HG03108 (cell line): ENCODE data around the gene RINL.
"Not testable (repeated sequence)": the region's sequence is repeated elsewhere in the genome, so short reads cannot be mapped to it uniquely, and the experiment has no call there.

Experiments used
- ATAC-seq: cut with Tn5 transposase; IDR thresholded peaks from one replicate; pipeline ENCODE4 v1.9.1; 2021; ENCODE audit warnings: moderate library complexity; ENCODE audit not compliant: unreplicated experiment

The RINL gene

DNA sequence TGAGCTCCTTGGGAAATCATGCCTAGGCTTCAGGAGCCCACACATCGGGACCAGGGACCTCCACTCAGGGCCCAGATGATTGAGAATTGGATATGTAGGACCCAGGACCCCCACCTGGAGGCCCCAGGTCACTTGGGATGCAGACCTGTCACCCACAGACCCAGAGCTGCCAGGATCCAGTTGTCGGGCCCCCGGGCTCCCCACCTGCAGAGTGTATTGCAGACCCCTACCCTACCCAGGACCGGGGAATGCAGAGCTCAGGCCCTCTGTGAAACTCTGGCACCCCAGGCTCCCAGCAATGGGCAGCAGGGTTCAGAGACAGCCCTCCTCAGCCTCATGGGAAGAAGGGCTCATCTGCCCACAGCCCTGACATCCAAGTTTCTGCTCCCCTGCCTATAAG, 27.5 kb upstream of the RINL start:
- ATAC-seq: no peak

DNA sequence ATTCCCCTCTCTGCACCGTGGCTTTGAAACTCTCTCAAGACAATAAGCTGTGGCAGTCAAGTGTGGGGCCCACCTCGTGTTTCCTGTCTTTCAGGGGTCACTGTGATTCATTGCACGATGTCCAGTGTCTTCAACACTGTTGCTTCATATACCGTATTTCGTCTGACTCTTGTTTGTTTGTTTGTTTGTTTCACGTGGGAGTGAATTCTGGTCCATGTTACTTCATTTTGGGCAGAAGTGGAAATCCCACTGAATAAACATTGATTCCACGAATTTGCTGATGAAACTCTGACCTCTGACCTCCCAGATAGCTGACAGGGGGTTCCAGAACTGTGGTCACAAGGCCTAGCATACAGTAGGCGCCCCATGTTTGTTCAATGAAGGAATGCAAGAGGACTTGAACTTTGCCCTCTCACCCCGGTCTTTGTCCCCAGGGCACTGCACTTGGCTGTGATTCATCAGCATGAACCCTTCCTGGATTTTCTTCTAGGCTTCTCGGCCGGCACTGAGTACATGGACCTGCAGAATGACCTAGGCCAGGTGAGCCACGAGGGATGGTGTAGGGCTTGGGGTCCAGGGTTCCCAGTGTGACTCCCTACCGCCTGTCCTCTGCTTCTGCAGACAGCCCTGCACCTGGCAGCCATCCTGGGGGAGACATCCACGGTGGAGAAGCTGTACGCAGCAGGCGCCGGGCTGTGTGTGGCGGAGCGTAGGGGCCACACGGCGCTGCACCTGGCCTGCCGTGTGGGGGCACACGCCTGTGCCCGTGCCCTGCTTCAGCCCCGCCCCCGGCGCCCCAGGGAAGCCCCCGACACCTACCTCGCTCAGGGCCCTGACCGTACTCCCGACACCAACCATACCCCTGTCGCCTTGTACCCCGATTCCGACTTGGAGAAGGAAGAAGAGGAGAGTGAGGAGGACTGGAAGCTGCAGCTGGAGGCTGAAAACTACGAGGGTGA, 26.8 kb upstream of the RINL start:
- no peak for ATAC-seq

- no peak for ATAC-seq
These were observed 23.6 kb upstream of the RINL start for GRCh38 chr19:38901683-38902082.

DNA sequence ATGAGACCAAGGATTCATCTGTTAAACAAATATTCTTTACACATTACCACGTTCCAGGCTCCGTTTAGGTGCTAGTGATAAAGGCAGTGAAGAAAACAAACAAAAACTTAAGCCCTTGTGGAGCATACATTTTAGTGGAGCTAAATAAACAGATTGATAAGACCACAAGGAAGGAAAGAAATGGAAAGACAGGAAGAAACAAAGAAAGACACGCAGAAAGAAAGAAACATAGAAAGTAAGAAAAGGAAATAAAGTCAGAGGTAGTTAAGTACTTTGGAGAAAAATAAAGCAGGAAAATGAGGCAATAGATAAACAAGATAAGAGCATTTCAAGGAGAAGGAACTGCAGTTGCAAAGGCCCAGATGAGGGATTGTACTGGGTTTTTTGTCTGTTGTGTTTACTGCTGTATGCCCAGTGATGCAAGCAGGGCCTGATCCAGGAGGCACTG, 22.7 kb upstream of the RINL start:
- ATAC-seq: no peak

- no peak for ATAC-seq
These were observed 22.1 kb upstream of the RINL start for GRCh38 chr19:38900202-38900629.

DNA sequence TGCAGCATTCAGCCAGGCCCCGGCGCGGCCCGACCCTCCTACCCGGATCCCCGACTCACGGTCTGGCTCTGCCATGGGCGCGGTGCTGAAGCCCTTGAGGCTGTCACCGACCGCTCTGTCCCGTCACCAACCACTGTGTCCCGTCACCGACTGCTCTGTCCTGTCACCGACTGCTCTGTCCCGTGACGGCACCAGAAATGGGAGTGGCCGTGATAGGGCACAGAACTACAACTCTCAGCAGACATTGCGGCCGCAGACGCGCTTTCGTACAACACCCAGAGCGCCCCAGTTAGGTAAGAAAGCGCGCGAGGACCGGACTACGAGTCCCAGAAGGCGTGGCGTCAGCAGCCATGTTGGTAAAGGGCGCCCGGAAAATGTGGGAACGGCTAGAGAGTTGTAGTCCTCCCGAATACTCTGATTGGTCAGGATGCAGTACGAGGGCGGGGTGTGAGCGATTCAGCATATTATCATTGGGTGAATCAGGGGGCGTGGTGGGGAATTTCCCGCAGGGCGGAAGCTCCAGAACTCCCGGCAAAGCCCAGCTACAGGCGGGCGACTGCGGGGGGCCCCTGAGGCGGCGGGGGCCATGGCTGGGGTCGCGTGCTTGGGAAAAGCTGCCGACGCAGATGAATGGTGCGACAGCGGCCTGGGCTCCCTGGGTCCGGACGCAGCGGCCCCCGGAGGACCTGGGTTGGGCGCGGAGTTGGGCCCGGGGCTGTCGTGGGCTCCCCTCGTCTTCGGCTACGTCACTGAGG, 21.5 kb upstream of the RINL start, which contains the start of the genes NFKBIB and SIRT2:
Gene NFKBIB (plus strand): TSS at position 523 of the 755 bp plus-strand sequence. CDS start 64 bp downstream, at position 587.
Gene SIRT2 (minus strand): TSS at position 172 of the 755 bp plus-strand sequence. CDS start 97 bp downstream, at position 75.
- peak; percentile 91 for ATAC-seq

GRCh38 chr19:38898788-38899446, 20.8 kb upstream of the RINL start:
- ATAC-seq: no peak

GRCh38 chr19:38894968-38895367, 16.9 kb upstream of the RINL start:
- ATAC-seq: no peak

DNA sequence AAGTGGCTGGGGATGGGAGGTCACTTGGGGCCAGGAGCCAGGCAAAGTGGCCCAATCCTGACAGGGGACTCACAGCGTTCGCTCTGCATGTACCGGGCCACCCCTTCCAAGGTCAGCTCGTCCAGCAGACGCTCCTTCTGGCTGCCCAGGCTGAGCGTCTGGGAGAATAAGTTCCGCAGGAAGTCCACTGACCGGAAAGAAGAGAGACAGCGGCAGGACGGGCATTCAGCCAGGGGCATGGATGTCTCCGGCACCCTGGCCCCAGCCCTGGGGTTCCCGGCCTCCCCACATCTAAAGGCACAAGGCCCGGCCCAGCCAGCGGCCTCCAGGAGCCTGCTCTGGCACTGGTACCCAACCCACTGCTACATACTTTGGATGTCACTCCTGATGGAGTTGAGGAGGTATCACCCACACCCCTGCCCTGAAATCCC, 15.3 kb upstream of the RINL start:
- ATAC-seq: no peak

GRCh38 chr19:38892841-38893240, 14.8 kb upstream of the RINL start:
- ATAC-seq: no peak

DNA sequence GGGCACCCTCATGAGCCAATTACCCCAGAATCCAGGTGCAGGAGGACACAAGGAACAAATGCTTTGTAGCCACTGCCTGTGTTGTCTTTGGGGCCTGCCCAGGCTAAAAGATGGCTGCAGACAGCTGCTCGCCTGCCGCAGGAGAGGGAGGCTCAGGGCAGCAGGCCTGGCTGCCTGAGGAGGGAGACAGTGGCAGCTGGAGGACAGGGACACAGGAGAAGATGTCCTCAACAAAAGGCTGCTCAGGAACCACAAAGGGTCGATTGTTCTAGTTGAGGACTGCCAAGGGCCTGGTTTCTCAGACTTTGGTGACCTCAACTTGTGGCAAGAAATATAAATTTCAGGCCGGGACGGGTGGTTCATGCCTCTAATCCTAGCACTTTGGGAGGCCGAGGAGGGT, 13.7 kb upstream of the RINL start:
- no peak for ATAC-seq

GRCh38 chr19:38890686-38891085, 12.6 kb upstream of the RINL start:
- no peak for ATAC-seq

GRCh38 chr19:38889803-38890202, 11.7 kb upstream of the RINL start:
- no peak for ATAC-seq

GRCh38 chr19:38888876-38889275, 10.8 kb upstream of the RINL start:
- ATAC-seq: no peak

- ATAC-seq: not testable (repeated sequence)
These were observed 6.6 kb upstream of the RINL start for GRCh38 chr19:38884691-38885090.

GRCh38 chr19:38883286-38883685, 5.2 kb upstream of the RINL start:
- ATAC-seq: no peak

DNA sequence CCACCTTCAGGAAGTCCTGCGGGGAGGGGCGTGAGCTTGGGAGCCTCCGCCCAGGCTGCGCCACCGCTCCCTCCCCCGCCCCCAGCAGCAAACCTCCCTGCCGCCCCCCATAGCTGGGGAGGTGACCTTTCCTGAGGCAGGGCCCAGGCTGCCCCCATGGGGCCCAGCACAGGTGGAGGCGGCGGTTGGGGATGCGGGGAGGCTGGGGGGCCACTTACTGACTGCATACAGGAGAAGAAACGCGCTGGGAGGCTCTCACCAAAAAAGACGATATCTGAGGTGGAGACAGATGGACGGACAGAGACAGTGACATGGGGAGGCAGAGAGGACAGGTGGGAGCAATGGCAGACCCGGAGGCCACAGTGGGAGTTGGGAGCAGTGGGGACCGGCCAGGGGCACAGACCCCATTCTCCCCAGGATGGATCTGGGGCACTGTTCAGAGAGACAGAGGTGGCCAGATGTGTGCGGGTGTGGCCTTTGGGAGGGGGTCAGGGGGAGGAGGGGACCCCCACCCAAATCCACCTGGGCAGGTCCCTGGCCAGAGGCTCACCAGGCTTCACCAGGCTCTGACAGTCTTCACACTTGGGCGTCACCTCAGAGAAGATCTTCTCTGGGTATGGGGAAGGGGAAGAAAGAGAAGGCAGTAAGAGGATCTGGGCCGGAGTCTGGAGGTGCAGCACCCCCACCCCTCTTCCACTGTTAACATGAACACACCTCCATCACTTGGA, 3.0 kb upstream of the RINL start:
- no peak for ATAC-seq

DNA sequence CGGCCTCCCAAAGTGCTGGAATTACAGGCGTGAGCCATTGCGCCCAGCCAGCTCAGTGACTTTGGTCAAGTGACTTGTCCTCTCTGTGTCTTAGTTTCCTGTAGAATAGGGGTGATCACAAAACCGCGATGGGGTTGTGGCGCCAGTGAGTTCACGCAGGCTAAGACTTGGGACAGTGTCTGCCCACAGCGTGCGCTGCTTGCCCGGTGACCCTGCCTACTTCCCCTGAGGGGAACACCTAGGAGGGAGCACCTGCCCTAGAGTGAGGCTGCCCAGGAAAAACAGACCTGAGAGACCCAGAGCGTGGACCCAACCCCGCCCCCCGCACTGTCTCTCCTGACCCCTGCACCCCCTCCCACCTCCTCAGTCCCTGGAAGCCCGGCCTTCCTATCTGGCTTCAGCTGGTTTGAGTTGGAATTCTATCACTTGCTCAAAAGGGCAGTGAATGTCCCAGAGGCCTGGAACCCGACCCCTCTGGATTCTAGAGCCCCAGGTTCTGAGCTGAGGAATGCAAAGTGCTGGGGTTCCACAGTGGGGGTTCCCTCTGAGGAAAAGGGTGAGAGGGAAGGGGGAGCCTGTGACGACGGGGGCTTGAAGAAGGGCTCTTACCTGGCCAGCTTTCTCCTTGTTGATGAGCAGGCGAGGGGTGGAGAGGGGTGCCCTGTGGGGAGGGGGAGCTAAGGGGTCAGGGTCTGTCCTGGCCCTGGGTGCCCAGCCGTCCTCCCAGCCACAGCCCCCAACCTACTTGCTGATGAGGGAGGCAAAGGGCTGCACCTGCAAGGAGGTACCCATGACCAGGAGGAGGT, 2.2 kb upstream of the RINL start:
- ATAC-seq: no peak

DNA sequence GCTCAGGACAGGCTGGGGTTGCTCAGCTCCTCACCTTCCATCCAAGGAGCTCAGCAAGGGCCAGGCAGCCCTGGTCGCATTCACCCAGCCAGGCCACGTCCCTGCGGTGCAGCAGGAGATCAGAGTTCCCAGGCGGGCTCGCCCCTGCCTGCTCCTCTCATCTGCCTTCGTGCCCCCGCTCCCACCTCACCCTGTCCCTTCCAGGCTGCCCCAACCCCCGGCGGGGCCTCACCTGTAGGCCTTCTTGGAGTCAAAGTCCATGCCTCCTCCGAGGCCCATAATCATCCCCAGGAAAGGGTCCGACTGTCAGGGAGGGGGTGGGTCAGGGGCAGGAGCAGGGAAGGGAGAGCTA, 1.3 kb upstream of the RINL start:
- no peak for ATAC-seq
